IMR-90 (cell line): ENCODE measurements around the gene ARHGEF16. TPM values are rescaled to one million over a fixed set of nuclear protein-coding genes. Genes with fewer than 3 reads are reported as not detected.

Source experiments
- ATAC-seq: fragments of 200-7000 bp; cut with Tn5 transposase; 2 replicates; pipeline ENCODE4 v1.9.1; 2020; ENCODE audit warnings: low read depth, mild to moderate bottlenecking, moderate library complexity
- BruUV-seq: library from RNA; stranded (reverse); fragments of 400-500 nt; replicated peaks from 2 replicates; lab custom pipeline; 2021; lab: Mats Ljungman, UMichigan
- CTCF ChIA-PET: fragments of 300-600 bp; formaldehyde crosslinking; extraction: SDS; loops from one replicate; lab custom pipeline; 2021; ENCODE audit warnings: antibody characterized with exemption; lab: Yijun Ruan, JAX
- POLR2A ChIA-PET: fragments of 300-600 bp; sonication (Branson Sonifier 250); formaldehyde crosslinking; loops from one replicate; lab custom pipeline; 2022; ENCODE audit warnings: antibody characterized with exemption; ENCODE audit not compliant: unreplicated experiment; lab: Charles Lee
- DNase-seq: peaks from one replicate; pipeline ENCODE4 v3.0.0; 2013
- H2AFZ ChIP-seq: replicated peaks from 2 replicates; pipeline ENCODE3; 2013; ENCODE audit warnings: low read length, mild to moderate bottlenecking; ENCODE audit not compliant: poor library complexity
- H2AK5ac ChIP-seq: 2 replicates; pipeline ENCODE4 v1.6.1; 2013; ENCODE audit warnings: low read depth, low read length, inconsistent platforms
- H2AK9ac ChIP-seq: replicated peaks from 2 replicates; pipeline ENCODE3; 2013; ENCODE audit warnings: mild to moderate bottlenecking, low read depth, low read length, moderate library complexity; ENCODE audit not compliant: poor library complexity
- H2BK120ac ChIP-seq: 2 replicates; pipeline ENCODE4 v1.6.1; 2013; ENCODE audit warnings: low read depth, low read length, inconsistent platforms
- H2BK15ac ChIP-seq: 3 replicates; pipeline ENCODE4 v1.6.1; 2013; ENCODE audit warnings: low read depth, low read length, inconsistent platforms
- H2BK20ac ChIP-seq: 2 replicates; pipeline ENCODE4 v1.6.1; 2013; ENCODE audit warnings: low read depth, mild to moderate bottlenecking, inconsistent platforms, low read length, moderate library complexity
- H2BK5ac ChIP-seq: 2 replicates; pipeline ENCODE4 v1.6.1; 2013; ENCODE audit warnings: mild to moderate bottlenecking, low read depth, low read length, inconsistent platforms; ENCODE audit not compliant: poor library complexity, severe bottlenecking
- H3K14ac ChIP-seq: replicated peaks from 2 replicates; pipeline ENCODE4 v1.6.1; 2013; ENCODE audit warnings: low read depth, low read length, inconsistent platforms
- H3K18ac ChIP-seq: 2 replicates; pipeline ENCODE4 v1.6.1; 2013; ENCODE audit warnings: low read depth, low read length, control low read depth
- H3K23ac ChIP-seq: 2 replicates; pipeline ENCODE4 v1.6.1; 2013; ENCODE audit warnings: low read depth, low read length, inconsistent platforms
- H3K27ac ChIP-seq: 2 replicates; pipeline ENCODE4 v1.5.1; 2013; ENCODE audit warnings: mild to moderate bottlenecking, control low read depth, low read length; ENCODE audit not compliant: insufficient read depth
- H3K27me3 ChIP-seq: 2 replicates; pipeline ENCODE4 v1.6.1; 2013; ENCODE audit warnings: low read length; ENCODE audit not compliant: control insufficient read depth, insufficient read depth
- H3K36me3 ChIP-seq: 2 replicates; pipeline ENCODE4 v1.6.1; 2013; ENCODE audit warnings: low read length, mixed read lengths; ENCODE audit not compliant: control insufficient read depth, insufficient read depth
- H3K4ac ChIP-seq: 2 replicates; pipeline ENCODE4 v1.6.1; 2013; ENCODE audit warnings: low read depth, low read length, inconsistent platforms
- H3K4me1 ChIP-seq: 2 replicates; pipeline ENCODE4 v1.6.1; 2013; ENCODE audit warnings: low read length, mixed read lengths; ENCODE audit not compliant: control insufficient read depth, insufficient read depth
- H3K4me2 ChIP-seq: 2 replicates; pipeline ENCODE4 v1.6.1; 2013; ENCODE audit warnings: low read depth, mild to moderate bottlenecking, control low read depth, low read length, moderate library complexity
- H3K4me3 ChIP-seq: 2 replicates; pipeline ENCODE4 v1.5.1; 2013; ENCODE audit warnings: low read depth, mild to moderate bottlenecking, control low read depth, low read length, moderate library complexity; ENCODE audit not compliant: insufficient read depth
- H3K56ac ChIP-seq: 2 replicates; pipeline ENCODE4 v1.6.1; 2013; ENCODE audit warnings: low read length, inconsistent platforms; ENCODE audit not compliant: insufficient read depth; ENCODE audit errors: extremely low read depth
- H3K79me1 ChIP-seq, 2 experiments: 2 replicates each; pipeline ENCODE4 v1.6.1; 2013; ENCODE audit warnings: low read length in 2 of 2, inconsistent platforms in 1 of 2, low read depth in 1 of 2
- H3K9ac ChIP-seq: 2 replicates; pipeline ENCODE4 v1.6.1; 2013; ENCODE audit warnings: low read depth, low read length, control low read depth
- H3K9me1 ChIP-seq: 2 replicates; pipeline ENCODE4 v1.6.1; 2013; ENCODE audit warnings: low read length, inconsistent platforms; ENCODE audit not compliant: insufficient read depth
- H3K9me3 ChIP-seq: 2 replicates; pipeline ENCODE4 v1.6.1; 2013; ENCODE audit warnings: low read length; ENCODE audit not compliant: control insufficient read depth, insufficient read depth
- H4K20me1 ChIP-seq: 2 replicates; pipeline ENCODE4 v1.6.1; 2013; ENCODE audit warnings: low read length, inconsistent platforms; ENCODE audit not compliant: insufficient read depth
- H4K5ac ChIP-seq: 2 replicates; pipeline ENCODE4 v1.6.1; 2013; ENCODE audit warnings: mild to moderate bottlenecking, low read depth, low read length, control low read depth
- H4K8ac ChIP-seq, 2 experiments: 2 replicates each; pipeline ENCODE4 v1.6.1; 2013; ENCODE audit warnings: low read depth in 2 of 2, low read length in 2 of 2, control low read depth in 1 of 2, inconsistent platforms in 1 of 2
- H4K91ac ChIP-seq: 2 replicates; pipeline ENCODE4 v1.6.1; 2013; ENCODE audit warnings: low read depth, low read length, inconsistent platforms; ENCODE audit not compliant: insufficient read depth
- BHLHE40 ChIP-seq: fragments of 150-350 bp; IDR thresholded peaks from 2 replicates; pipeline ENCODE4 v1.6.1; 2016; ENCODE audit warnings: mild to moderate bottlenecking, low read depth, low read length
- CEBPB ChIP-seq: IDR thresholded peaks from 2 replicates; pipeline ENCODE4 v1.6.1; 2012; ENCODE audit warnings: low read depth, low read length, improper control_type of control experiment
- CHD1 ChIP-seq: IDR thresholded peaks from 2 replicates; pipeline ENCODE4 v1.6.1; 2012; ENCODE audit warnings: low read depth, low read length, improper control_type of control experiment
- FOS ChIP-seq: fragments of 150-350 bp; IDR thresholded peaks from 2 replicates; pipeline ENCODE4 v1.6.1; 2016; ENCODE audit warnings: low read depth, low read length
- MAFK ChIP-seq: IDR thresholded peaks from 2 replicates; pipeline ENCODE4 v1.6.1; 2012; ENCODE audit warnings: low read depth, low read length, improper control_type of control experiment
- MAZ ChIP-seq: IDR thresholded peaks from 2 replicates; pipeline ENCODE4 v1.6.1; 2012; ENCODE audit warnings: low read depth, mild to moderate bottlenecking, low read length, improper control_type of control experiment, moderate library complexity, borderline replicate concordance
- MXI1 ChIP-seq: IDR thresholded peaks from 2 replicates; pipeline ENCODE4 v1.6.1; 2012; ENCODE audit warnings: low read depth, mild to moderate bottlenecking, low read length, moderate library complexity, borderline replicate concordance
- NFE2L2 ChIP-seq: fragments of 150-350 bp; IDR thresholded peaks from 2 replicates; pipeline ENCODE4 v1.6.1; 2016; ENCODE audit warnings: low read depth, mild to moderate bottlenecking, low read length
- POLR2A ChIP-seq: IDR thresholded peaks from 2 replicates; pipeline ENCODE4 v1.6.1; 2012; ENCODE audit warnings: mild to moderate bottlenecking, low read depth, low read length
- RAD21 ChIP-seq: IDR thresholded peaks from 2 replicates; pipeline ENCODE4 v1.6.1; 2012; ENCODE audit warnings: low read length, improper control_type of control experiment
- RCOR1 ChIP-seq: IDR thresholded peaks from 2 replicates; pipeline ENCODE4 v1.6.1; 2012; ENCODE audit warnings: mild to moderate bottlenecking, low read length, improper control_type of control experiment; ENCODE audit not compliant: insufficient replicate concordance
- RFX5 ChIP-seq: IDR thresholded peaks from 2 replicates; pipeline ENCODE4 v1.8.0; 2012; ENCODE audit warnings: low read depth, mild to moderate bottlenecking, low read length, moderate library complexity
- SMC3 ChIP-seq: fragments of 150-350 bp; IDR thresholded peaks from 2 replicates; pipeline ENCODE4 v1.6.1; 2016; ENCODE audit warnings: low read depth, mild to moderate bottlenecking, antibody characterized with exemption, low read length, moderate library complexity
- WGBS, 2 experiments: methylation state at CpG; one replicate each; pipeline versions ENCODE4 v1.1.5 to v1.1.7; 2013; ENCODE audit warnings: missing lambda C conversion rate in 2 of 2; ENCODE audit not compliant: insufficient read length in 1 of 2; ENCODE audit errors: extremely low coverage in 2 of 2; 5-methylcytosine and 5-hydroxymethylcytosine counted together
- dilution Hi-C: fragments of 300-500 bp; cut with HindIII; formaldehyde crosslinking; loops from one replicate; pipeline ENCODE4 v1.14.3; 2018; ENCODE audit warnings: low sequenced_read_pairs; ENCODE audit not compliant: unreplicated experiment
- in situ Hi-C: fragments of 300-500 bp; cut with MboI; formaldehyde crosslinking; loops from 3 replicates; pipeline ENCODE4 v1.14.3; 2019; ENCODE audit warnings: low sequenced_read_pairs, inconsistent platforms, mixed read lengths
- intact Hi-C: fragments of 100-400 bp; cut with micrococcal nuclease; formaldehyde crosslinking; loops from 2 replicates; pipeline ENCODE4 v1.10.0; 2022
- polyA plus RNA-seq, 3 experiments: library from polyadenylated mRNA; depleted of rRNA; stranded (reverse); fragments of >200 nt; gene quantifications; 2 replicates each; pipeline ENCODE4 v1.2.3, GENCODE V29; 2012; ENCODE audit warnings: low replicate concordance in 1 of 3
- total RNA-seq: library from RNA; depleted of rRNA; stranded (reverse); fragments of >200 nt; gene quantifications from 2 replicates; pipeline ENCODE4 v1.2.3, GENCODE V29; 2012
- TF ChIP-seq, protein P1 (sequence below): fragments of 150-350 bp; IDR thresholded peaks from 2 replicates; pipeline ENCODE4 v1.6.1; 2016; ENCODE audit warnings: low read depth, mild to moderate bottlenecking, low read length, moderate library complexity, borderline replicate concordance
- TF ChIP-seq, protein P2 (sequence below): conservative IDR thresholded peaks from 2 replicates; pipeline ENCODE4 v1.5.1; 2012; ENCODE audit warnings: mild to moderate bottlenecking, low read depth, low read length, improper control_type of control experiment
- TF ChIP-seq, protein P3 (sequence below): fragments of 150-350 bp; IDR thresholded peaks from 2 replicates; pipeline ENCODE4 v1.6.1; 2017; ENCODE audit warnings: mild to moderate bottlenecking, antibody characterized with exemption, low read length, low read depth

ARHGEF16 gene
- total and polyA plus RNA-seq, 2 of the 4 experiments (the other 2 are of a cell fraction) = 0.18 to 0.39 TPM

DNA sequence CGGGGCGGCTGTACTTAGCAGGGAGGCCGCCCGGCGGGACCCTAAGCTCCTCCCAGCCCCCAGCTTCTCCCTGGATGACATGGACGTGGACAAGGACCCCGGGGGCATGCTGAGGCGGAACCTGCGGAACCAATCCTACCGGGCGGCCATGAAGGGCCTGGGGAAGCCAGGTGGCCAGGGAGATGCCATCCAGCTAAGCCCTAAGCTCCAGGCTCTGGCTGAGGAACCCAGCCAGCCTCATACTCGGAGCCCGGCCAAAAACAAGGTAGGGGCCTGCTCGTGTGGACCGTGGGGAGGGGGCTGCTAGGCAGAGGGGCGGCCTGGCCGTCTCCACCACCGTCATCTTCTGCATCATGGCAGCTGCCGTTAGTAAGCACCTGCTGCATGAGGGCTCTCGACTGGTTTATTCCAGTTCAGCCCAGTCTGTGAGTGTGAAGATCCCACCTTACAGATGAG, 9.0 kb downstream of the ARHGEF16 start:
- no peak for ATAC-seq
- H4K5ac ChIP-seq = no peak overlapping the region
- dilution Hi-C loops = no loop called here

More for the DNA sequence above, 9.0 kb downstream of the ARHGEF16 start:
- Histone ChIP-seq H4K91ac (no peak overlapping the region), H3K23ac (no peak overlapping the region), H3K4ac (no peak overlapping the region), H3K18ac (no peak overlapping the region), H2BK20ac (no peak overlapping the region), H2BK120ac (no peak overlapping the region), H3K79me1 (no peaks in the 10 kb centered on the region), H3K4me1 (no peaks in the 10 kb centered on the region), H3K27ac (no peak overlapping the region), H3K9ac (no peak overlapping the region), H3K36me3 (no peaks in the 10 kb centered on the region), H3K27me3 (peaks cover 15% of the 10 kb centered on the region), H2AK9ac (no peak overlapping the region), H3K4me2 (no peak overlapping the region), H2AFZ (no peak overlapping the region), H2AK5ac (no peak overlapping the region), H2BK15ac (no peak overlapping the region), H3K56ac (no peak overlapping the region), H3K9me1 (no peaks in the 10 kb centered on the region), H4K8ac (no peak overlapping the region), H3K4me3 (no peak overlapping the region), H4K20me1 (no peaks in the 10 kb centered on the region), H3K9me3 (no peaks in the 10 kb centered on the region), H2BK5ac (no peak overlapping the region), H3K14ac (no peak overlapping the region)
- 71% methylated on average over 18 of the region's 20 CpGs; no CpG with 5 or more reads in 1 of the 2 experiments for WGBS, 2 experiments
- ChIA-PET CTCF (interaction anchor here (0.9 to 2.1 kb wide), 2 partner anchors 9 to 10 kb away, joined by 3 to 8 read pairs; no protein-coding TSS in a partner anchor), POLR2A (no interaction called here)
- BruUV-seq = no TSS peak
- DNase-seq = no peak
- intact Hi-C loops = no loop called here
- in situ Hi-C loops = no loop called here
- TF ChIP-seq FOS (no peak), SMC3 (no peak), NFE2L2 (no peak), CEBPB (no peak), BHLHE40 (no peak), RFX5 (no peak), POLR2A (no peak), RAD21 (no peak), CHD1 (no peak), MXI1 (no peak), RCOR1 (no peak), MAFK (no peak), MAZ (no peak)
- TF ChIP-seq, protein P1, sequence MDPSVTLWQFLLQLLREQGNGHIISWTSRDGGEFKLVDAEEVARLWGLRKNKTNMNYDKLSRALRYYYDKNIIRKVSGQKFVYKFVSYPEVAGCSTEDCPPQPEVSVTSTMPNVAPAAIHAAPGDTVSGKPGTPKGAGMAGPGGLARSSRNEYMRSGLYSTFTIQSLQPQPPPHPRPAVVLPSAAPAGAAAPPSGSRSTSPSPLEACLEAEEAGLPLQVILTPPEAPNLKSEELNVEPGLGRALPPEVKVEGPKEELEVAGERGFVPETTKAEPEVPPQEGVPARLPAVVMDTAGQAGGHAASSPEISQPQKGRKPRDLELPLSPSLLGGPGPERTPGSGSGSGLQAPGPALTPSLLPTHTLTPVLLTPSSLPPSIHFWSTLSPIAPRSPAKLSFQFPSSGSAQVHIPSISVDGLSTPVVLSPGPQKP = no peak
- TF ChIP-seq, protein P2, sequence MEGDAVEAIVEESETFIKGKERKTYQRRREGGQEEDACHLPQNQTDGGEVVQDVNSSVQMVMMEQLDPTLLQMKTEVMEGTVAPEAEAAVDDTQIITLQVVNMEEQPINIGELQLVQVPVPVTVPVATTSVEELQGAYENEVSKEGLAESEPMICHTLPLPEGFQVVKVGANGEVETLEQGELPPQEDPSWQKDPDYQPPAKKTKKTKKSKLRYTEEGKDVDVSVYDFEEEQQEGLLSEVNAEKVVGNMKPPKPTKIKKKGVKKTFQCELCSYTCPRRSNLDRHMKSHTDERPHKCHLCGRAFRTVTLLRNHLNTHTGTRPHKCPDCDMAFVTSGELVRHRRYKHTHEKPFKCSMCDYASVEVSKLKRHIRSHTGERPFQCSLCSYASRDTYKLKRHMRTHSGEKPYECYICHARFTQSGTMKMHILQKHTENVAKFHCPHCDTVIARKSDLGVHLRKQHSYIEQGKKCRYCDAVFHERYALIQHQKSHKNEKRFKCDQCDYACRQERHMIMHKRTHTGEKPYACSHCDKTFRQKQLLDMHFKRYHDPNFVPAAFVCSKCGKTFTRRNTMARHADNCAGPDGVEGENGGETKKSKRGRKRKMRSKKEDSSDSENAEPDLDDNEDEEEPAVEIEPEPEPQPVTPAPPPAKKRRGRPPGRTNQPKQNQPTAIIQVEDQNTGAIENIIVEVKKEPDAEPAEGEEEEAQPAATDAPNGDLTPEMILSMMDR = no peak
- TF ChIP-seq, protein P3, sequence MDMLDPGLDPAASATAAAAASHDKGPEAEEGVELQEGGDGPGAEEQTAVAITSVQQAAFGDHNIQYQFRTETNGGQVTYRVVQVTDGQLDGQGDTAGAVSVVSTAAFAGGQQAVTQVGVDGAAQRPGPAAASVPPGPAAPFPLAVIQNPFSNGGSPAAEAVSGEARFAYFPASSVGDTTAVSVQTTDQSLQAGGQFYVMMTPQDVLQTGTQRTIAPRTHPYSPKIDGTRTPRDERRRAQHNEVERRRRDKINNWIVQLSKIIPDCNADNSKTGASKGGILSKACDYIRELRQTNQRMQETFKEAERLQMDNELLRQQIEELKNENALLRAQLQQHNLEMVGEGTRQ = no peak
